Measurements from ENCODE around the gene TMEM130. TPM values are rescaled to one million over a fixed set of nuclear protein-coding genes. Genes with fewer than 3 reads are reported as not detected.

Gene TMEM130
- polyA plus RNA-seq (2013, experiment 1 of 2; ENCODE audit: insufficient read length) = 3.1 TPM
- 2.9 TPM for polyA plus RNA-seq (2013, experiment 2 of 2; ENCODE audit: insufficient read length)

GRCh38 chr7:98869597-98870120 lies at the start of gene TMEM130:
TSS of gene TMEM130 (minus strand) at chr7:98870014. CDS start at chr7:98869861, 153 bp downstream.
- no peak for DNase-seq

- no peak for DNase-seq
Measured at GRCh38 chr7:98917331-98917730, 47.5 kb upstream of the TMEM130 start.

- peak; percentile 56 for DNase-seq
Measured at GRCh38 chr7:98913612-98914011, 43.8 kb upstream of the TMEM130 start.

GRCh38 chr7:98913026-98913425 lies 43.2 kb upstream of the TMEM130 start:
- no peak for DNase-seq

GRCh38 chr7:98911916-98912315 lies 42.1 kb upstream of the TMEM130 start:
- DNase-seq = no peak

- no peak for DNase-seq
Measured at GRCh38 chr7:98910427-98910826, 40.6 kb upstream of the TMEM130 start.

- DNase-seq = no peak
Measured at GRCh38 chr7:98909487-98909886, 39.7 kb upstream of the TMEM130 start.

GRCh38 chr7:98908585-98908984 lies 38.8 kb upstream of the TMEM130 start:
- no peak for DNase-seq

GRCh38 chr7:98907570-98907969 lies 37.8 kb upstream of the TMEM130 start:
- DNase-seq = no peak

- no peak for DNase-seq
Measured at GRCh38 chr7:98903246-98903645, 33.4 kb upstream of the TMEM130 start.

- DNase-seq = no peak
Measured at GRCh38 chr7:98902523-98902922, 32.7 kb upstream of the TMEM130 start.

GRCh38 chr7:98900815-98901214 lies 31.0 kb upstream of the TMEM130 start:
- DNase-seq = no peak

- no peak for DNase-seq
Measured at GRCh38 chr7:98899816-98900215, 30.0 kb upstream of the TMEM130 start.

- no peak for DNase-seq
Measured at GRCh38 chr7:98892609-98893008, 22.8 kb upstream of the TMEM130 start.

- no peak for DNase-seq
Measured at GRCh38 chr7:98887038-98887437, 17.2 kb upstream of the TMEM130 start.

GRCh38 chr7:98884416-98884815 lies 14.6 kb upstream of the TMEM130 start:
- no peak for DNase-seq

GRCh38 chr7:98881561-98882315 lies 11.9 kb upstream of the TMEM130 start:
- no peak for DNase-seq

- no peak for DNase-seq
Measured at GRCh38 chr7:98880485-98880884, 10.7 kb upstream of the TMEM130 start.

- DNase-seq = no peak
Measured at GRCh38 chr7:98879979-98880315, 10.1 kb upstream of the TMEM130 start.

- DNase-seq = no peak
Measured at GRCh38 chr7:98879198-98879978, 9.6 kb upstream of the TMEM130 start.

- DNase-seq = peak; percentile 83
Measured at GRCh38 chr7:98878365-98879197, 8.8 kb upstream of the TMEM130 start, which contains the start of gene TRRAP. TSS of gene TRRAP (plus strand) at chr7:98878532. CDS start at chr7:98881151, 2,619 bp downstream.

- DNase-seq = no peak
Measured at GRCh38 chr7:98877692-98878364, 8.0 kb upstream of the TMEM130 start.

Data from fibroblast of skin of scalp (primary cell).